GM12878 (cell line): ENCODE data around the gene MCF2L2.

Experiments used
- CEBPB ChIP-seq, 2 experiments: fragments of 150-350 bp in 1 of 2; IDR thresholded peaks; 2 replicates each; pipeline ENCODE4 v1.6.1; 2012 to 2014; ENCODE audit warnings: low read depth in 2 of 2, low read length in 2 of 2, borderline replicate concordance in 1 of 2, inconsistent platforms in 1 of 2
- CREB1 ChIP-seq: IDR thresholded peaks from 2 replicates; pipeline ENCODE4 v1.6.1; 2012; ENCODE audit warnings: low read depth, mild to moderate bottlenecking, inconsistent platforms
- CTCF ChIP-seq, 3 experiments: IDR thresholded peaks in 2 of 3; conservative IDR thresholded peaks in 1 of 3; 2 replicates each; pipeline ENCODE4 v1.5.1; 2011; ENCODE audit warnings: low read depth in 3 of 3, low read length in 3 of 3, mild to moderate bottlenecking in 3 of 3, control low read depth in 2 of 3, moderate library complexity in 2 of 3, inconsistent platforms in 1 of 3, mixed read lengths in 1 of 3; ENCODE audit not compliant: control insufficient read depth in 2 of 3, insufficient read depth in 1 of 3; ENCODE audit errors: extremely low read depth in 1 of 3
- FOS ChIP-seq: IDR thresholded peaks from 3 replicates; pipeline ENCODE4 v1.6.1; 2011; ENCODE audit warnings: borderline replicate concordance; ENCODE audit not compliant: insufficient read length; ENCODE audit errors: extremely low read depth
- FOXK2 ChIP-seq: fragments of 450-650 bp; IDR thresholded peaks from 2 replicates; pipeline ENCODE4 v1.6.1; 2017; ENCODE audit warnings: mild to moderate bottlenecking, moderate library complexity
- GABPA ChIP-seq: IDR thresholded peaks from 2 replicates; pipeline ENCODE4 v1.6.1; 2014; ENCODE audit warnings: antibody characterized with exemption, low read depth, mild to moderate bottlenecking, inconsistent platforms
- IKZF2 ChIP-seq, 2 experiments: fragments of 450-650 bp; IDR thresholded peaks; 2 replicates each; pipeline ENCODE4 v1.6.1; 2017; ENCODE audit warnings: mild to moderate bottlenecking in 2 of 2, moderate library complexity in 2 of 2
- POLR2A ChIP-seq: IDR thresholded peaks from 2 replicates; pipeline ENCODE4 v1.6.1; 2011; ENCODE audit warnings: low read depth, mild to moderate bottlenecking, low read length
- RAD51 ChIP-seq: fragments of 450-650 bp; IDR thresholded peaks from 2 replicates; pipeline ENCODE4 v1.6.1; 2016; ENCODE audit warnings: moderate library complexity, mild to moderate bottlenecking, inconsistent platforms
- RCOR1 ChIP-seq: conservative IDR thresholded peaks from 2 replicates; pipeline ENCODE4 v1.6.1; 2012; ENCODE audit warnings: low read depth, low read length, improper control_type of control experiment
- TAF1 ChIP-seq: IDR thresholded peaks from 2 replicates; pipeline ENCODE4 v1.6.1; 2011; ENCODE audit warnings: mild to moderate bottlenecking, low read depth, low read length, borderline replicate concordance
- YY1 ChIP-seq: IDR thresholded peaks from 2 replicates; pipeline ENCODE4 v1.6.1; 2011; ENCODE audit warnings: low read depth, mild to moderate bottlenecking, low read length

- TF ChIP-seq RCOR1 (no peak), POLR2A (no peak), YY1 (no peak), RAD51 (no peak), GABPA (no peak), CEBPB (IDR thresholded peaks at IDR 0.05; ENCODE audit: borderline replicate concordance in 1 of 2, low read depth in 2 of 2, low read length in 2 of 2) (no peak), FOS (no peak), FOXK2 (no peak), IKZF2 (IDR thresholded peaks at IDR 0.05) (no peak), CTCF (IDR thresholded peaks at IDR 0.05 in 2 of 3, conservative IDR thresholded peaks at IDR 0.05 in 1 of 3; ENCODE audit: control insufficient read depth in 2 of 3, extremely low read depth in 1 of 3, insufficient read depth in 1 of 3, low read depth in 3 of 3, low read length in 3 of 3) (no peak), TAF1 (no peak), CREB1 (no peak)
Measured at GRCh38 chr3:183244981-183245476, 183.4 kb downstream of the MCF2L2 start.
